Esophagus squamous epithelium (tissue), 4 donors: Measurements from ENCODE around the gene OR11H12.
"Not testable (repeated sequence)": the region's sequence is repeated elsewhere in the genome, so short reads cannot be mapped to it uniquely, and the experiment has no call there.

Source experiments
- CTCF ChIP-seq, 6 experiments: fragments of 450-650 bp in 4 of 6; fragments of 200-600 bp in 2 of 6; sonication (generic) in 2 of 6; IDR thresholded peaks; one replicate each; pipeline ENCODE4 v1.5.1; 2016 to 2019; ENCODE audit warnings: antibody characterized with exemption in 6 of 6, mild to moderate bottlenecking in 4 of 6, moderate library complexity in 4 of 6
- POLR2A ChIP-seq, 4 donors: fragments of 450-650 bp; IDR thresholded peaks; one replicate each; pipeline ENCODE4 v1.6.1; 2017; ENCODE audit warnings: antibody characterized with exemption in 4 of 4, mild to moderate bottlenecking in 4 of 4, moderate library complexity in 3 of 4

- TF ChIP-seq CTCF, POLR2A (IDR thresholded peaks at IDR 0.05): not testable (repeated sequence)
Measured at GRCh38 chr14:18638032-18638431, 37.1 kb downstream of the OR11H12 start.
